Heart left ventricle (tissue), 13 donors: ENCODE measurements around the gene RAD51B.

Experiments
- POLR2A ChIP-seq, 2 donors: fragments of 450-650 bp; IDR thresholded peaks; one replicate each; pipeline ENCODE4 v1.6.1; 2017; ENCODE audit warnings: antibody characterized with exemption in 2 of 2, mild to moderate bottlenecking in 2 of 2, moderate library complexity in 2 of 2
- TF ChIP-seq, protein P1 (sequence below), 12 donors: fragments of 200-600 bp; sonication (generic) in 4 of 12; IDR thresholded peaks; one replicate each; pipeline versions ENCODE4 v1.5.0 to v1.8.0; 2018 to 2022; ENCODE audit warnings: antibody characterized with exemption in 12 of 12, mild to moderate bottlenecking in 5 of 12
- donor health status: ischemic (EF 13 %, LVEDD 7.1; RV severe dilation, severe dysfunction).
- donor health status: DM: no; HTN: yes; CAD: no.
- donor health status: DM: no; HTN: no; CAD: no.
- donor health status: ischemic (EF 25% LVEDD 6.9; RV normal size, moderate dysfunction).
- donor health status: ischemic (EF 25% LVEDD 5.7; RV mildly dilated, moderate dysfunction).
- donor health status: ischemic (EF 35%, LVEDD 5.7; RV mildly dilated, moderate dysfunction).
- donor health status: nonischemic (EF 11% LVEDD 7.7; RV severe dilation, severe dysfunction).
- donor health status: DM: yes; HTN: yes; CAD: no.
- donor health status: PGD.
- donor health status: ischemic (EF 29% LVEDD 5.4; RV normal size, mild dysfunction).
- donor health status: nonischemic (EF 23%, LVEDD 6.1; RV moderate dilation, normal function).

- TF ChIP-seq, protein P1, sequence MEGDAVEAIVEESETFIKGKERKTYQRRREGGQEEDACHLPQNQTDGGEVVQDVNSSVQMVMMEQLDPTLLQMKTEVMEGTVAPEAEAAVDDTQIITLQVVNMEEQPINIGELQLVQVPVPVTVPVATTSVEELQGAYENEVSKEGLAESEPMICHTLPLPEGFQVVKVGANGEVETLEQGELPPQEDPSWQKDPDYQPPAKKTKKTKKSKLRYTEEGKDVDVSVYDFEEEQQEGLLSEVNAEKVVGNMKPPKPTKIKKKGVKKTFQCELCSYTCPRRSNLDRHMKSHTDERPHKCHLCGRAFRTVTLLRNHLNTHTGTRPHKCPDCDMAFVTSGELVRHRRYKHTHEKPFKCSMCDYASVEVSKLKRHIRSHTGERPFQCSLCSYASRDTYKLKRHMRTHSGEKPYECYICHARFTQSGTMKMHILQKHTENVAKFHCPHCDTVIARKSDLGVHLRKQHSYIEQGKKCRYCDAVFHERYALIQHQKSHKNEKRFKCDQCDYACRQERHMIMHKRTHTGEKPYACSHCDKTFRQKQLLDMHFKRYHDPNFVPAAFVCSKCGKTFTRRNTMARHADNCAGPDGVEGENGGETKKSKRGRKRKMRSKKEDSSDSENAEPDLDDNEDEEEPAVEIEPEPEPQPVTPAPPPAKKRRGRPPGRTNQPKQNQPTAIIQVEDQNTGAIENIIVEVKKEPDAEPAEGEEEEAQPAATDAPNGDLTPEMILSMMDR (IDR thresholded peaks at IDR 0.05): no peak
- TF ChIP-seq POLR2A (IDR thresholded peaks at IDR 0.05): peak in 1 of 2 donors; percentile 47
Observed at GRCh38 chr14:68548194-68549076, 728.9 kb downstream of the RAD51B start.
